HCT116 (cell line): Measurements from ENCODE around the gene CPED1.

Experiments used
- CTCF ChIP-seq, 3 experiments: fragments of 200-600 bp in 1 of 3; sonication (generic) in 1 of 3; IDR thresholded peaks in 2 of 3; conservative IDR thresholded peaks in 1 of 3; 2 replicates each; pipeline ENCODE4 v1.5.1; 2012 to 2017; ENCODE audit warnings: low read depth in 2 of 3, low read length in 2 of 3, antibody characterized with exemption in 1 of 3, borderline replicate concordance in 1 of 3, control low read depth in 1 of 3, mild to moderate bottlenecking in 1 of 3, mixed read lengths in 1 of 3, mixed run types in 1 of 3, moderate library complexity in 1 of 3; ENCODE audit not compliant: insufficient read depth in 1 of 3
- EZH2 ChIP-seq: fragments of 200-600 bp; sonication (generic); IDR thresholded peaks from 2 replicates; pipeline ENCODE4 v1.6.1; 2017; ENCODE audit warnings: antibody characterized with exemption, mixed run types
- POLR2AphosphoS5 ChIP-seq: IDR thresholded peaks from 2 replicates; pipeline ENCODE4 v1.6.1; 2011; ENCODE audit warnings: mild to moderate bottlenecking, low read depth, low read length, moderate library complexity
- SIN3A ChIP-seq: IDR thresholded peaks from 2 replicates; pipeline ENCODE4 v1.6.1; 2012; ENCODE audit warnings: low read depth

GRCh38 chr7:120995654-120996053 is 7.1 kb downstream of the CPED1 start:
- TF ChIP-seq CTCF (IDR thresholded peaks at IDR 0.05 in 2 of 3, conservative IDR thresholded peaks at IDR 0.05 in 1 of 3; ENCODE audit: borderline replicate concordance in 1 of 3, insufficient read depth in 1 of 3, low read depth in 2 of 3, low read length in 2 of 3): no peak
- TF ChIP-seq POLR2AphosphoS5: no peak
- TF ChIP-seq SIN3A: no peak
- no peak for TF ChIP-seq EZH2
